Large intestine (tissue), 3 donors: Measurements from ENCODE around the gene XKRX. TPM values are rescaled to one million over a fixed set of nuclear protein-coding genes. Genes with fewer than 3 reads are reported as not detected.

Source experiments
- DNase-seq, 2 donors: peaks; one replicate each; pipeline versions ENCODE4 v3.0.0 to v3.0.0-alpha.2; 2013
- H3K27ac ChIP-seq: one replicate; pipeline ENCODE4 v1.5.1; 2013; ENCODE audit warnings: low read length
- H3K27me3 ChIP-seq: 2 replicates; pipeline ENCODE4 v1.6.1; 2013; ENCODE audit warnings: low read length; ENCODE audit not compliant: control insufficient read depth, insufficient read depth
- H3K36me3 ChIP-seq: 2 replicates; pipeline ENCODE4 v1.6.1; 2013; ENCODE audit warnings: low read length; ENCODE audit not compliant: control insufficient read depth, insufficient read depth
- H3K4me1 ChIP-seq: one replicate; pipeline ENCODE4 v1.6.1; 2013; ENCODE audit warnings: low read length; ENCODE audit not compliant: control insufficient read depth, insufficient read depth
- H3K4me3 ChIP-seq: one replicate; pipeline ENCODE4 v1.5.1; 2013; ENCODE audit warnings: low read length
- H3K9me3 ChIP-seq: one replicate; pipeline ENCODE4 v1.6.1; 2013; ENCODE audit warnings: mild to moderate bottlenecking, low read depth, low read length, moderate library complexity; ENCODE audit not compliant: control insufficient read depth
- WGBS: methylation state at CpG from one replicate; pipeline ENCODE4 v1.1.5; 2013; ENCODE audit warnings: low lambda C conversion rate; ENCODE audit not compliant: insufficient coverage; 5-methylcytosine and 5-hydroxymethylcytosine counted together
- polyA plus RNA-seq: library from polyadenylated mRNA; unstranded; fragments of 120-200 nt; gene quantifications from one replicate; pipeline ENCODE4 v1.2.1, GENCODE V29; 2013

XKRX gene
- polyA plus RNA-seq, 1 donor: 8.8 TPM

DNA sequence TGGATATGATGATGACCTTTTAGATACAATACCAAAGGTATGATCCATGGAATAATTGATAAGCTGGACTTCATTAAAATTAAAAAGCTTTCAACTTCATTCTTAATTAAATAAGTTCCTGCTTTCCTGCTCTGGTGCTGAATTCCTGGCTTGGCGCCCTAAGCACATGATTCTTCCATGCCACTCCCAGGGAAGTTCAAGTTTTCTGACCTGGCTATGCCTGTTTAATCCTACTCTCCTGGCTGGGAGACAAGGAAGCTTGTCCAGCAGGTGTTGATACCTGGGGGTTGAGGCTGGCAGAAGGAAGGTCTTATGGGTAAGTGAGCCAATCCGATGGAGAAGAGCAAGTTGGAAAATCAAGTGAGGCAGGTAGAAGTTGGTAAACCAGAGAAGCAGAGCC lies 24.3 kb downstream of the XKRX start:
- H3K36me3 ChIP-seq: no peaks in the 10 kb centered on the region
- no peak for DNase-seq
- WGBS: 100% methylated on average over 1 of the region's 2 CpGs
- H3K9me3 ChIP-seq: no peaks in the 10 kb centered on the region
- no peak overlapping the region for H3K4me3 ChIP-seq
- H3K4me1 ChIP-seq: no peaks in the 10 kb centered on the region
- H3K27ac ChIP-seq: no peak overlapping the region
- H3K27me3 ChIP-seq: no peaks in the 10 kb centered on the region

DNA sequence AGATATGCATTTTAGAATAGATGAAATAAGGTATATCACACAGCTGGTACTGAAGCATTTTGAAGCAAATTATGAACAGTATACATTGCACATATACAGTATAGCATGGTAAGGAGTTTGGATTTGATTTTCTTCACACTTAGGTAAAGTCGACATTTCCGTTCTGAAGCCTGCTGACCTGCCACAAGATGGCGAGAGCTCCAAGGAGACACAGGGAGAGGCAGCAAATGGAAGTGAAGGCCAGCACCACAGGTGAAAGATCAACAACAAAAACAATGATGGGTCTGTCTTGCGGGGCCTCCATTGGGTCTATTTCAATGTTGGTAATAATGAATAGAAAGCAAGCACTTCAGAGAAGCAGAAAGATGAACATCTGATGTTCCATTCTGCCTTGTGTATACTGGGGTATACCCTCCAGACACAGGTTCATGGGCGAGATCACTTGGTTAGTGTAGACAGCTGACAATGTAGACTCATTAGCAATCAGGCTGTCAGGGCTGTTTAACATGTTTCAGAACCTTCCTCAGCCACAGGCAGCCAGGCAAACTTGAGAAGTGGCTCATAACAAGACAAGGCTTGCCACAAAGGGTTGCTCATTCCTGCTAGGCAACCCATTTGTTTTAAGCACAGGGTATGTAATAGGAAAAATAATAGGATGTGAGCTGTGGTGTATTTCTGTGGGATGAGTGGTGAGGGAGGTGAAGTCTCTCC lies 33.2 kb downstream of the XKRX start:
- Histone ChIP-seq H3K4me1 (no peaks in the 10 kb centered on the region), H3K4me3 (no peak overlapping the region), H3K27me3 (no peaks in the 10 kb centered on the region), H3K9me3 (no peaks in the 10 kb centered on the region), H3K36me3 (no peaks in the 10 kb centered on the region), H3K27ac (no peak overlapping the region)
- peak in 1 of 2 donors; percentile 19 for DNase-seq
- WGBS: no CpG with 5 or more reads among the region's 5 CpGs

DNA sequence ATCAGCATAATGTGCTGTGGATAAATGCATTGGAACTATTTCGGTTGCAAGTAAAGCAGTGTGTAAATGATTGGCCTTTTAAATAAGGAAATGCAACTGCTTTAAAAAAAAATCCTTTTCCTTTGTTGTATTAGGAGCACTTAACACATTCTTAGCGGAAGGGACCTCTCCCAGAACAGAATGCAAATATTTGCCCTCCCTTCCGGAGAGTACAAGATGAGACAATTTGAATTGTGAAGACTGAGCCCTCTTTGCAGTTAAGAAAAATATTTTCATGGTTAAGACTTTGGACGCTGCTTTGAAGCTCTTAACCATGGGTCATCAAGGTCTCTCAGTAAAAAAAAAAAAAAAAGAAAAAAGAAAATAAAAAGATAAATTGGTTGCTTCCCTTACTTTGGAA lies 45.1 kb downstream of the XKRX start:
- H3K4me3 ChIP-seq: no peak overlapping the region
- no peaks in the 10 kb centered on the region for H3K9me3 ChIP-seq
- H3K4me1 ChIP-seq: no peaks in the 10 kb centered on the region
- peak overlapping the region; percentile 58 for H3K27ac ChIP-seq
- H3K36me3 ChIP-seq: no peaks in the 10 kb centered on the region
- peak in 1 of 2 donors; percentile 31 for DNase-seq
- WGBS: no CpG with 5 or more reads among the region's 4 CpGs
- H3K27me3 ChIP-seq: no peaks in the 10 kb centered on the region

DNA sequence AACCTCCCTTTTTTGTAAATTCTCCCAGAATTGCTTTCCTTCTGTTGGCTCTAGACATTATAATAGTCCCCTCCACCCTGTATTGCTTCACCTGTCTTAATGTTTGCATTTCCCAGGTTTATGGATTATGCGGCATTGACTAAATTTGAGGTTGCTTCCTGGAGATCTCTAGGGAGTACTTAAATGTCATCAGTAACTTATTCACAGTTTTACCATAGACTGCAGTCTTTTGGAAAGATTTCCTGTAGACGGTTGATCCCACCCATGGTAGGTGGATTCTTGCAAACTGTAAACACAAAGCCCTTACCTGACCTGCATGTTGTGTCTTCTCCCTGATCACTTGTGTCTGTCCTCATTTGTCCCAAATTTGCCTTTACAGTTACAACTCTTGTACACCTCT lies 48.3 kb downstream of the XKRX start:
- Histone ChIP-seq H3K27ac (no peak overlapping the region), H3K4me3 (no peak overlapping the region), H3K27me3 (no peaks in the 10 kb centered on the region), H3K4me1 (no peaks in the 10 kb centered on the region), H3K9me3 (no peaks in the 10 kb centered on the region), H3K36me3 (no peaks in the 10 kb centered on the region)
- DNase-seq: peak in 1 of 2 donors; percentile 41
- WGBS: no CpG with 5 or more reads among the region's 2 CpGs

DNA sequence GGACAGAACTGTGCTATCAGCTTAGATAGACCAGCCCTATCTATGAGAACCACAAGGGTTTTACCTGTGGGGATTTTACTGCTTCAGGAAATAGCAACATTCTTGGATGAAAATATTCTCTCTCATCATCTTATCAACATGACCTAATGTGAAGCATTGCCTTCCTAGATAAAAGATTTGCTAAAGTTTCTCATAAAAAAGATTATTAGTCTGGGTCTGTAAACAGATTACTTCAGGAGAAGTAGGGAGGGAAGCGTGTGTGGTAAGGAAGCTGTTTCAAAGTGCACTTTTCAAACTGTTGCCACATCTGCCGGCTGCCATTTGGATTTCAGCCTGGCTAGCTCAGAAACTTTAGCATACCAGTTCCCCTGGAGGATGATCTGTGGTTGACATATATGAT lies 54.4 kb downstream of the XKRX start, which contains the start of gene NOX1:
TSS of gene NOX1 (minus strand) at position 35 of the 400 bp plus-strand sequence. CDS start 220 bp downstream, outside the sequence.
- no peaks in the 10 kb centered on the region for H3K9me3 ChIP-seq
- H3K27ac ChIP-seq: peak within 1 kb of the TSS; percentile 68
- DNase-seq: peak; percentile 42 to 72
- WGBS: no CpG with 5 or more reads among the region's 2 CpGs
- no peaks in the 10 kb centered on the region for H3K36me3 ChIP-seq
- no peak within 1 kb of the TSS for H3K4me3 ChIP-seq
- H3K27me3 ChIP-seq: no peaks in the 10 kb centered on the region
- H3K4me1 ChIP-seq: no peaks in the 10 kb centered on the region

DNA sequence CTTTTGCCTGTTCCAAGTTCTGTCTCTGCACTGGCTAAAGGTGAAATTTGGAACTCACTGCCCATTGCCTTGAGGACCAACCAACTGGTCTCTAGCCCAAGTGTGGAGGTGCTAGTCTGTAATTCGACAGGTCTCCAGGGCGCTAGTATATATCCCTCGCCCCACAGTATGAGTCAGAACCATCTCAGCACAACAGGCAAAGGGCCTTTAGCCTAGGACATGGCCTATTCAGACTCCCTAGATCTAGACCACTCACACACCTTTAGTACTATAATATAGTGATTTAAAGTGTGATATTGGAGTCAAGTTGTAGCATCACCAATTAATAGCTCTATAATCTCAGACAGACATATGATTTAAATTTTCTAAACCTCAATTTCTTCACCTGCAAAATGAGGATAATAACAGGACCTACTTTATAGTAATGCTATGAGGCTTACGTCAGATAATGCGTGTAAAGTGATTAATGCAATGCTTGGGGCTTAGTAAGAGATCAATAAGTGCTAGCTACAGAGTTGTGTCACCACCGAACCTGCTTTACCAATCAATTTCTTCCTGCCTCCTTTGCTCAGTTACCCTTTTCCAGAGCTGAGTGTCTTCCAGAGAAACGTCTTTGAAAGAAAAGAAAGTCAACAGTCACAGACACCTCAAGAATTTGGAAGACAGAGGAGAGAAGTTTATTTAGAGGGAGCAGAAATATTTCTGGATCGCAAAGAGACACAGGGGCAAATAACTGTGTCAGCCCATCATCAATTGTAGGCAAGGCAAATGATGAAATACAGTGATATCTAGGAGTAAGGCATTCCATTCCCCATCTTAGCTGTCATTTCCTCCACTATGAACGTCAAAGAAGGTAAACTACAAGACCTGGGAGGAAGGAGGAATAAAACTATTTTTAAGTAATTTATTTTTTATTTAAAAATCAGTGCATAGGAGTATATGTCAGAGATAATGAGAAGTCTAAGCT lies 56.8 kb downstream of the XKRX start:
- H3K27me3 ChIP-seq: no peaks in the 10 kb centered on the region
- no CpG with 5 or more reads among the region's 9 CpGs for WGBS
- no peak overlapping the region for H3K27ac ChIP-seq
- no peaks in the 10 kb centered on the region for H3K4me1 ChIP-seq
- no peaks in the 10 kb centered on the region for H3K9me3 ChIP-seq
- DNase-seq: no peak
- no peak overlapping the region for H3K4me3 ChIP-seq
- H3K36me3 ChIP-seq: no peaks in the 10 kb centered on the region

DNA sequence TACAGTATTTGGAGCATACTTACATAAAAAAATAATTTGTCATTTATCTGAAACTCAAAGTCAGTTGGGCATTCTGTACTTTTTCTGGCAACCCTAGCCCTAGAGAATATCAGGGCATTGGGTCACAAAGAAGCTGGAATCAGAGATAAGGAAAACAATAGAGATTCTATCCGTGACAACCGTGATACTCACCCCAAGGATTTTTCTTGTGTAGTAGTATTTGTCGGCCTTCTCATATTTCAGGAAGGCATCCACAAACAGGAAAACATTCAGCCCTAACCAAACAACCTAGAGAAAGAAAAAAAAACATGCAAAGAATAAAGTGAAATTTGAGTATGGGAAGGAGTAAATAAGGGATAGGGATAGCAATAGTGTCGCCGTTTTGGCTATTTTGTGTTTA lies 58.2 kb downstream of the XKRX start:
- no peaks in the 10 kb centered on the region for H3K36me3 ChIP-seq
- no peak for DNase-seq
- H3K4me1 ChIP-seq: no peaks in the 10 kb centered on the region
- H3K9me3 ChIP-seq: no peaks in the 10 kb centered on the region
- WGBS: no CpG with 5 or more reads among the region's 5 CpGs
- no peak overlapping the region for H3K4me3 ChIP-seq
- no peaks in the 10 kb centered on the region for H3K27me3 ChIP-seq
- H3K27ac ChIP-seq: no peak overlapping the region

DNA sequence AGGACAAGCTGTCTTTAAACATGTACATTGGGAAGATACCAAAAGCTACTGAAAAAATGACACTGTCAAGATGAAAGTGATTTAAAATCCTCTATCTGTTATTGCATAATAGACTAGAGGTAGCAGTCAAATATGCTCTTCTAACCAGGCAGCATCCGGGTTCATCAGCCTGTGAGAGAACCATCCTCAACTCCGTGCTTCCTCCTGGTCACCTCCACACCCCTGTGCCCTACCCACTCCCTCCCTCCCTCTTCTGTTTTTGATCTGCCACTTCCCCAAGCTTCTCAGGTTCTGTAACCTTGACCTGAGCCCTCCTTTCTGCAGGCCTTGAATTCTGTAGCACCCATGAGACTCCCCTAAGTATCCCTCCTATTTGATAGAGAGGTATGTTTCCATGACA lies 60.4 kb downstream of the XKRX start:
- no peak for DNase-seq
- no CpG with 5 or more reads among the region's 2 CpGs for WGBS
- H3K4me3 ChIP-seq: no peak overlapping the region

DNA sequence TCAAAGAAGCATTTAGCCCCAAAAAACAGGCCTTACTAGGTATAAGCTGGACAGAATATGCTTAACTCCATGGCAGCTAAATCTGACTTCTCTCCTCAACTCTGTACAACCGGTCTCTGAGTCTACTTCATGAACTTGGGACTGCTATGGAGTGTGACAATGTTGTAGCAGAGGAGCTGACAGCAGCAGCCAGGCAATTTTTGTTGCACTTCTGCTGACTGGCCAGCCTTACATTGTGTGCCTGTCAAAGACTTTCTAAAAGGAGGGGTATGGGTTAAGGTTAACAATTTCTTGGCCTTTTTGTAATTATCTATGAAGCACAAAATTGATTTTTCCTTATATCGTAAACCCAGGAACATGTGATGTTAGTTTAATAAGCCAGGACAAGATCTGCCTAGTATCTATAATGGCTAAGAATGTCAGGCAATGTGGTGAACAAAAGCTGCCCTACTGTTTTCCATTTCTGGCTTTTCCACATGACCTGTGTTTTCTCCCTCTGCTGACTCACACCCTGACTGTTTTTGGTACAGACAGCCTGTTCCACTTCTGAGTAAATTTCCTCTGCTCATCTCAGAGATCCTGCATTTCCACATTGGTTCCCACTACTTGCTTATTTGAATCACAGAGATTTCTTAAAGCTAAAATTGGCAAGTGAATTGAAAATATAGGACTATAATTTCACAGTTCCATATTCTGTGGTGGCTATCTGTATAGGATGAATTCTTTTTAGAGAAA lies 63.9 kb downstream of the XKRX start:
- Histone ChIP-seq H3K9me3 (no peaks in the 10 kb centered on the region), H3K27ac (no peak overlapping the region), H3K36me3 (no peaks in the 10 kb centered on the region), H3K27me3 (no peaks in the 10 kb centered on the region), H3K4me1 (no peaks in the 10 kb centered on the region), H3K4me3 (no peak overlapping the region)
- DNase-seq: no peak
- no CpG with 5 or more reads among the region's 2 CpGs for WGBS

More for the DNA sequence above, 60.4 kb downstream of the XKRX start:
- no peaks in the 10 kb centered on the region for H3K27me3 ChIP-seq
- H3K9me3 ChIP-seq: no peaks in the 10 kb centered on the region
- H3K36me3 ChIP-seq: no peaks in the 10 kb centered on the region
- no peaks in the 10 kb centered on the region for H3K4me1 ChIP-seq
- H3K27ac ChIP-seq: no peak overlapping the region
